Measurements from ENCODE around the gene NRG3. TPM values are rescaled to one million over a fixed set of nuclear protein-coding genes. Genes with fewer than 3 reads are reported as not detected.

Gene NRG3
- total RNA-seq, 1 experiment from 2014 or later, result 0.66 TPM

GRCh38 chr10:82874671-82875070, 999.7 kb downstream of the NRG3 start:
- H3K4me3 ChIP-seq (ENCODE audit: low read depth, low read length), result no peak overlapping the region
- no peaks in the 10 kb centered on the region for H3K4me1 ChIP-seq
- H3K9me3 Mint-ChIP-seq (ENCODE audit: unreplicated experiment), result no peaks in the 10 kb centered on the region
- H3K27ac Mint-ChIP-seq (ENCODE audit: unreplicated experiment), result no peak overlapping the region
- no peaks in the 10 kb centered on the region for H3K27me3 Mint-ChIP-seq (ENCODE audit: insufficient read depth, unreplicated experiment)
- H3K4me1 Mint-ChIP-seq (ENCODE audit: low read depth, unreplicated experiment), result peaks cover 12% of the 10 kb centered on the region
- DNase-seq, result no peak
- H3K9me3 ChIP-seq, result no peaks in the 10 kb centered on the region
- TF ChIP-seq CTCF (IDR thresholded peaks at IDR 0.05; ENCODE audit: insufficient read depth in 1 of 2, low read depth in 1 of 2, low read length in 1 of 2, severe bottlenecking in 1 of 2, unreplicated experiment in 1 of 2), result no peak
- POLR2A ChIA-PET, result no interaction called here
- no peaks in the 10 kb centered on the region for H3K36me3 Mint-ChIP-seq (ENCODE audit: insufficient read depth, unreplicated experiment)
- no TSS peak for BruUV-seq (replicated peaks)
- no peaks in the 10 kb centered on the region for H3K27me3 ChIP-seq (replicated peaks; ENCODE audit: control insufficient read depth, insufficient read depth, low read length)
- no peaks in the 10 kb centered on the region for H3K36me3 ChIP-seq (ENCODE audit: control insufficient read depth, insufficient read depth, low read length)
- CTCF ChIA-PET, result no interaction called here
- intact Hi-C loops (cut with micrococcal nuclease; ENCODE audit: unreplicated experiment), result no loop called here
- no peak overlapping the region for H3K4me3 Mint-ChIP-seq (ENCODE audit: unreplicated experiment)

GRCh38 chr10:82880776-82881290, 1005.8 kb downstream of the NRG3 start:
- TF ChIP-seq CTCF (IDR thresholded peaks at IDR 0.05; ENCODE audit: insufficient read depth in 1 of 2, low read depth in 1 of 2, low read length in 1 of 2, severe bottlenecking in 1 of 2, unreplicated experiment in 1 of 2), result no peak
- no peaks in the 10 kb centered on the region for H3K27me3 Mint-ChIP-seq (ENCODE audit: insufficient read depth, unreplicated experiment)
- POLR2A ChIA-PET, result no interaction called here
- H3K4me3 Mint-ChIP-seq (ENCODE audit: unreplicated experiment), result no peak overlapping the region
- no peaks in the 10 kb centered on the region for H3K9me3 Mint-ChIP-seq (ENCODE audit: unreplicated experiment)
- Histone ChIP-seq H3K27me3 (replicated peaks; ENCODE audit: control insufficient read depth, insufficient read depth, low read length) (no peaks in the 10 kb centered on the region), H3K9me3 (no peaks in the 10 kb centered on the region), H3K36me3 (ENCODE audit: control insufficient read depth, insufficient read depth, low read length) (no peaks in the 10 kb centered on the region), H3K4me1 (no peaks in the 10 kb centered on the region), H3K4me3 (ENCODE audit: low read depth, low read length) (no peak overlapping the region)
- H3K27ac Mint-ChIP-seq (ENCODE audit: unreplicated experiment), result no peak overlapping the region
- BruUV-seq (replicated peaks), result no TSS peak
- intact Hi-C loops (cut with micrococcal nuclease; ENCODE audit: unreplicated experiment), result no loop called here
- H3K36me3 Mint-ChIP-seq (ENCODE audit: insufficient read depth, unreplicated experiment), result no peaks in the 10 kb centered on the region
- CTCF ChIA-PET, result no interaction called here
- H3K4me1 Mint-ChIP-seq (ENCODE audit: low read depth, unreplicated experiment), result peaks cover 18% of the 10 kb centered on the region
- no peak for DNase-seq

- H3K36me3 Mint-ChIP-seq (ENCODE audit: insufficient read depth, unreplicated experiment), result no peaks in the 10 kb centered on the region
- no peak for DNase-seq
- Histone ChIP-seq H3K27me3 (replicated peaks; ENCODE audit: control insufficient read depth, insufficient read depth, low read length) (no peaks in the 10 kb centered on the region), H3K4me1 (no peaks in the 10 kb centered on the region), H3K4me3 (ENCODE audit: low read depth, low read length) (no peak overlapping the region), H3K36me3 (ENCODE audit: control insufficient read depth, insufficient read depth, low read length) (no peaks in the 10 kb centered on the region), H3K9me3 (no peaks in the 10 kb centered on the region)
- no peaks in the 10 kb centered on the region for H3K9me3 Mint-ChIP-seq (ENCODE audit: unreplicated experiment)
- H3K27me3 Mint-ChIP-seq (ENCODE audit: insufficient read depth, unreplicated experiment), result no peaks in the 10 kb centered on the region
- H3K27ac Mint-ChIP-seq (ENCODE audit: unreplicated experiment), result no peak overlapping the region
- ChIA-PET POLR2A (no interaction called here), CTCF (no interaction called here)
- no peak for TF ChIP-seq CTCF (IDR thresholded peaks at IDR 0.05; ENCODE audit: insufficient read depth in 1 of 2, low read depth in 1 of 2, low read length in 1 of 2, severe bottlenecking in 1 of 2, unreplicated experiment in 1 of 2)
- no TSS peak for BruUV-seq (replicated peaks)
- no peak overlapping the region for H3K4me3 Mint-ChIP-seq (ENCODE audit: unreplicated experiment)
- intact Hi-C loops (cut with micrococcal nuclease; ENCODE audit: unreplicated experiment), result no loop called here
- peaks cover 17% of the 10 kb centered on the region for H3K4me1 Mint-ChIP-seq (ENCODE audit: low read depth, unreplicated experiment)
These were observed 1007.7 kb downstream of the NRG3 start for GRCh38 chr10:82882722-82883121.

All from Caco-2 (cell line).